C4-2B (cell line): ENCODE measurements around the gene SMAD1.

ENCODE experiments used
- H3K27ac ChIP-seq: fragments of 450-650 bp; 2 replicates; pipeline ENCODE4 v1.5.1; 2017
- CTCF ChIP-seq: fragments of 450-650 bp; conservative IDR thresholded peaks from 2 replicates; pipeline ENCODE4 v1.5.1; 2017; ENCODE audit warnings: mild to moderate bottlenecking
- ZFX ChIP-seq: fragments of 450-650 bp; IDR thresholded peaks from 2 replicates; pipeline ENCODE4 v1.6.1; 2017

SMAD1 gene

GRCh38 chr4:145497199-145498149 lies 15.8 kb downstream of the SMAD1 start:
- no peak for TF ChIP-seq ZFX
- TF ChIP-seq CTCF, result no peak
- H3K27ac ChIP-seq, result no peak overlapping the region

DNA sequence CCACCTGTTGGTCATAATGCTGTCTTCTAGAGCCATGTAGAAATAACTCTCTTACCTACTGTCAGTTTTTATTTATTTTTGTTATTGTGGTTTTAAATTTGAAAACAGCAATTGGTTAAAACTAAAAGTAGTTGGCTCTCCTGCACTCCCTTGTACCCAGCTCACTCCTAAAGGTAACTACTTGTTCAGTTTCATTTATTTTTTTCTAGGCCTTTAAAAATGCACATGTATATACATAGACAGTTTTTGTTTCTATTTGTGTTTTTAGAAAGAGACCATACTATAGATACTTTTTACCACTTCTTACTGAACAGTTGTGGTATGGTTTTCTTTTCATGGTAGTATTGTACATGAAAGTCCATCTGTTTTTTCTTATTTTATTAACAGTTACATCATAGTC lies 16.8 kb downstream of the SMAD1 start:
- H3K27ac ChIP-seq, result no peak overlapping the region
- TF ChIP-seq ZFX, result no peak
- TF ChIP-seq CTCF, result no peak

- no peak for TF ChIP-seq CTCF
- no peak for TF ChIP-seq ZFX
- H3K27ac ChIP-seq, result no peak overlapping the region
Observed at GRCh38 chr4:145501051-145501660, 19.5 kb downstream of the SMAD1 start.

- no peak overlapping the region for H3K27ac ChIP-seq
- TF ChIP-seq ZFX, result no peak
- no peak for TF ChIP-seq CTCF
Observed at GRCh38 chr4:145502809-145503208, 21.2 kb downstream of the SMAD1 start.

DNA sequence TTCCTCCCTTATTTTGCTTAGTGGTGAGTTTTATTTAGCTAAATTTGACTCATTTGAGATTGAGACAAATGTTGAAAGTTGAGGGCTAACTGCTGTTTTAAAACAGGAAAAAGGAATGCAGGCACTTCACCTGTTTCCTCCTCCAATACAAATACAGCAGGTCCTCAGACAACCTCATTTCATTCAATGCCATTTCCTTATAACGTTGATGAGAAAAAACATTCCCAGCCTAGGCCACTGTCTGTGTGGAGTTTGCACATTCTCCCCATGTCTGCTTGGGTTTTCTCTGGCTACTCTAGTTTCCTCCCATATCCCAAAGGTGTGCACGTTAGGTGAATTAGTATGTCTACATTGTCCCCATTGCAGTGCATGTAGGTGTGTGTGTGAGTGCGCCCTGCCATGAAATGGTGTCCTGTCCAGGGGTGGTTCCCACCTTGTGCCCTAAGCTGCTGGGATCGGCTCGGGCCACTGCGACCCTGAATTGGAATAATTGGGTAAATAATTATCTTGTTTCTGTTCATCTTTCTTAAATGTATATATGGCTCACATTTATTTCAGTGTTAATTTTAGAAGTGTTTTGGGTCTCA lies 21.9 kb downstream of the SMAD1 start:
- H3K27ac ChIP-seq, result peak overlapping the region; percentile 17
- TF ChIP-seq CTCF (no peak), ZFX (no peak)

GRCh38 chr4:145505995-145506394 lies 24.3 kb downstream of the SMAD1 start:
- H3K27ac ChIP-seq, result no peak overlapping the region
- no peak for TF ChIP-seq ZFX
- TF ChIP-seq CTCF, result no peak

- no peak for TF ChIP-seq CTCF
- TF ChIP-seq ZFX, result no peak
- H3K27ac ChIP-seq, result no peak overlapping the region
Observed at GRCh38 chr4:145507636-145508035, 26.0 kb downstream of the SMAD1 start.
